NCI-H2107 (cell line): ENCODE results near the gene CDH24.

Experiments
- DNase-seq: peaks from one replicate; lab custom pipeline; 2025; lab: John Stamatoyannopoulos, UW

The CDH24 gene

DNA sequence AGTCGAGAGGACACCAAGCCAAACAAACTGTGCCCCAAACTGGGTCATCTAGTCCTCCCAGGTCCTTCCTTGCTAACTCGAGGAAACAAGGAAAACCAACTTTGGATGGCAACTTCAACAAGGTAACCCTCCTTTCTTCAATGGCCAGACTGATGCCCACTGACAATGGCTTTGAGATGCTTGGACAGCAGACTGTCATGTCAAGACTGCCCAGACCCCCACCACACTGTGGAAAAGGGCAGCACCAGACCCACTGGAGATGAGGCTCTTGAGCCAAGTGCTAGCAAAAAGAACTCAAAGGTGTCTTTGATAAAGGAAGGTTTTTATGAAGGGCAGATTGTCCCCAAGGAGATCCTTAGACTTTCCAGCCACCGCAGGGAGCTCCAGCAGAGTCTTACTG, 9.0 kb upstream of the CDH24 start:
- no peak for DNase-seq

DNA sequence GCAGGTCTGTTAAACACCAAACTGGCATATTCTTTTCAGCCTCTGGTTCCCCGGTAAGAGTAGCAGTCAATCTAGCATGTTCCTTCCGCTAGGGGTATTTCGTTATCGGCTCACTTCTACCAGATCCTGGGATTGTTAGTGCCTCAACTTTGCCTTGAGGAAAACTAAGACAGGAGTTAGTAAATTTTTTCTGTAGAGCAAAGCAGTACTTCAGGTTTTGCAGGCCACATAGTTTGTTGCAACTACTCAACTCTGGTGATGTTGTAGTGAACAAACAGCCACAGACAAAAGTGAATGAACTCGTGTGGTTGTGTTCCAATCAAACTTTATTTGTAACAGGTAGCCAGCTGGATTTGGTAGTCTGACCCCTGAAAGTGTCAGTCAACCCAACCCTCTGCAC, 6.3 kb upstream of the CDH24 start:
- no peak for DNase-seq

- no peak for DNase-seq
Measured at GRCh38 chr14:23062002-23062401, 4.7 kb upstream of the CDH24 start.

DNA sequence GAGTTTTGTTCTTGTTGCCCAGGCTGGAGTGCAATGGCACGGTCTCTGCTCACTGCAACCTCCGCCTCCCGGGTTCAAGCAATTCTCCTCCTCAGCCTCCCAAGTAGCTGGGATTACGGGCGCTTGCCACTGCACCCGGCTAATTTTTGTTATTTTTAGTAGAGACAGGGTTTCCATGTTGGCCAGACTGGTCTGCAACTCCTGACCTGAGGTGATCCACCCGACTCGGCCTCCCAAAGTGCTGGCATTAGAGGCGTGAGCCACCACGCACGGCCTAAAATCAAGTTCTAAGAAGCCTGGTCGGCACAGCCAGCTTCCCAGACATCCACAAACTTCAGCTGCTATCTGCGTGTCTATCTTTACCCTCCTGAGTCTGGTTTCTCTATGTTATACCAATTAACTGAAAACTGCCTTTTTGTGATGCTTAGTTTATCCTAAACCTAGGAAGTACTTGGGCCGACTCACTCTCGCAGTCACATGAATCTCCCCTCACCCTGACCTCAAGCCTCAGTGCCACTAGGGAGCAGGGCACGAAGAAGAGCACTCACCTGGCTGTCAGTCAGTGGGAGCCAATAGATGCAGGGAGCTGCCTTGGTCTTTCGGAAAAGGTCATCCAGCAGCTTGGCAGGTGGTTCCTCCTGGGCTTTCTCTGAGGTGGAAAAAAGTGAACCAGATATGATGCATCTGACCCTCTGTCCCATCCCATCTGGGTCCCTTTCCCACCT, 3.4 kb upstream of the CDH24 start:
- DNase-seq = no peak

GRCh38 chr14:23058654-23059504, 1.6 kb upstream of the CDH24 start:
- DNase-seq = no peak

GRCh38 chr14:23057757-23058653, 685 bp upstream of the CDH24 start:
- DNase-seq = no peak

DNA sequence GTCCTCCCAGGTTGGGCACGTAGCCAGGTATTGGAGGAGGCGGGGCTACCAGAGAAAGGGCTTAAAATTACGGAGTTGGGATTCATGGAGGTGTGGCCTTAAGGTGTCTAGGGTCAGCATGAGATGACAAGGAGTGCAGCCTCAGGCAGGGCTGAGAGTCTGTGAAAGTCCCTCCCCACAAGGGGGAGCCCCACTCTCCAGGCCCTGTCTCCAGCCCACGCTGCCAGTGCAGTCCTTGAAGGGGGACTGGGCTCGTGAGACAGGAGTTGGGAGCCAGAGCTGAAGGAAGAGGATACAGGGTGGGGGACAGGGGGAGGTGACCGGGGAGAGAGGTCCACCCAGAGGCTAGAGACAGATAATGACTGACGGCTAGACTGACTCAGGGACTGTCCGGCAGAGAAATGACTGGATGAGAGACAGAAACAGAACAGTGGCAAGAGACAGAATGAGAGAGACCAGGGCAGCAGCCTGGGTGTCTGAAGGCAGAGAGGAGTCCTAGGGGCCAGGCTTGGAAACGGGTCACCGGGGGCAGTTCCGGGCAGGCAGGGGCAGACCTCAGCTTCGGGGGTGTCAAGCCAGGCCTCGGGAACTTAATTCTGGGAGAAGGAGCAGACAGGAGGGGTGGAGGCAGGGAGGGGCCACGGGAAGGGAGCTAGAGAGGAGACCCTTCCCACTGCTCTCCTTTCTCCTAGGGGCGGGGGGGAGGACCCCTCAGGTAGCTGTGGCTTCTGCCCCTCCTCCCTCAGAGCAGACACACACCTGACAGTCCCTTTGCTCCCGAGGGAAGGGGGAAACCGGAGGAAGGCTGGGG, 970 bp downstream of the CDH24 start:
- no peak for DNase-seq

DNA sequence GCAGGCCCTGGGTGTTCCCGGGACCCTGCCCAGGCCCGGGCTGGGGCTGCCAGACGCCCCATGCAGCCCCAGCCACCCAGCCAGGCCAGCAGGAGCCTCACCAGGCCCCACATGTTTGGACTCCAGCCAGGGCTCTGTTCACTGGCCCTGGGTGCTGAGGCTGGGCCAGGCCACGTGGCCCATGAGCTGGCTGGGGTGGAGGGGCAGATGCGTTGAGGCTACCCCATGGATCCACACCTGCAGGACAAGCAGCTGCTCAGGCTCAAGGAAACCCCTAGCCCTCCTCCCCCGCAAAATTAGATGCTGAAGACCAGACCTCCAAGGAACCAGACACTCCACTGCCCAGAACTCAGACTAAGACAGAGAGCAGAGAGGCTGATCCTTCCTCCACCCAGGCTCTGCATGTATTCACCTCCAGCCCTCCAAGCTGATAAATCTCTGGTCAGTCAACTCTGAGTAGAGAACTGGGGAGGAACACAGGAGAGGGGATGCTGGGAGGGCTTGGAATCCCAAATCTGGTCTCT, 1.6 kb downstream of the CDH24 start:
- no peak for DNase-seq

DNA sequence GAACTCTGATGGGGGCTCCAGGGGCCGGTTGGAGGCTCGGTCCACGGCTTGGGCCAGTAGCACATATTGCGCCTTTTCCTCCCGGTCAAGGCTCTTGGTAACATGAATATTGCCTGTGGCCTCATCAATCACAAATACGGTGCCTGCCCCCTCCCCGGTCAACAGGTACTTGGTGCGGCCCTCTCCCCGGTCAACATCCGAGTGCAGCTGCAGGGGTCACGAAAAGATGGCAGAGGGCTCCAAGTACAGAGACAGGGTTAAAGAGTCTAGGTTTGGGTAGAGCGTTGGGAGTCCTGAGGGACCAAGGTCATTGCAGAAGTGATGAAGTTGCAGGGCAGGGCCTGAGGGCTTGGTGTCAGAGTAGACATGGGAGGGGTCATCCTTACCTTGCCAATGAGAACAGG, 2.2 kb downstream of the CDH24 start:
- DNase-seq = no peak

DNA sequence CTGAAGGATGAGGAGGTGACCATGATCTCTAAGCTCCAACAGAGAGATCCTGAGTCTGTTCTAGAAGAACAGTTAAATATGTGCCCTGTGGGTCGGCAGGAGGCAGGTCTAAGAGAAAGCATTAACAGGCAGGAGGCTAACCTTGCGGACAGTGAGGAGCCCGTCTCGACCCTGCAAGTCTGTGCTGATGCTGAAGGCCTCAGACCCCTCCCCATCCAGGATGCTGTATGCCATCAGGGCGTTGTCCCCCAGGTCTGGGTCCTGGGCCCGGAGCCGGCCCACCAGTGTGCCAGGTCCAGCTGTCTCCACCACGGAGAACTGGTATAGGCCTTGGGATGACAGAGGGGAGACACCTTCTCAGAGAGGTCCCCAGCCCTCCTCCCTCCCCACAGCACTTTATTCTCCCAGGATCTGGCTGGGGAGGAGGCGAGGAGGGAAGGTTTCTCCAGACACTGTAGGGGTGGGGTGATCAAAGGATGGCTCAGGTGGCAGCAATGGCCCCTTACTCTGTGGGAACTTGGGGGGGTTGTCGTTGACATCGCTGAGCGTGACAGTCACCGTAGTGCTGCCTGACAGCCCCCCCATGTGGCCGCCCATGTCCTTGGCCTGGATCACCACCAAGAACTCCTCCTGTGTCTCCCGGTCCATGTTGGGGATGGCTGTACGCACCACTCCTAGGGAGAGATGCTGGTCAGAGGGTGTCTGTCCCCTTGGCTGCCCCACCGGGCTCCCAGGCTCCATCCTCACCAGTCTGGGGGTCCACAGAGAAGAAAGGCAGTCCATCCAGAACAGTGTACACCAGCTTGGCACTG, 3.1 kb downstream of the CDH24 start:
- no peak for DNase-seq

GRCh38 chr14:23053426-23053825, 3.9 kb downstream of the CDH24 start:
- no peak for DNase-seq

GRCh38 chr14:23052671-23053070, 4.6 kb downstream of the CDH24 start:
- no peak for DNase-seq

- DNase-seq = no peak
Measured at GRCh38 chr14:23052182-23052623, 5.1 kb downstream of the CDH24 start.

DNA sequence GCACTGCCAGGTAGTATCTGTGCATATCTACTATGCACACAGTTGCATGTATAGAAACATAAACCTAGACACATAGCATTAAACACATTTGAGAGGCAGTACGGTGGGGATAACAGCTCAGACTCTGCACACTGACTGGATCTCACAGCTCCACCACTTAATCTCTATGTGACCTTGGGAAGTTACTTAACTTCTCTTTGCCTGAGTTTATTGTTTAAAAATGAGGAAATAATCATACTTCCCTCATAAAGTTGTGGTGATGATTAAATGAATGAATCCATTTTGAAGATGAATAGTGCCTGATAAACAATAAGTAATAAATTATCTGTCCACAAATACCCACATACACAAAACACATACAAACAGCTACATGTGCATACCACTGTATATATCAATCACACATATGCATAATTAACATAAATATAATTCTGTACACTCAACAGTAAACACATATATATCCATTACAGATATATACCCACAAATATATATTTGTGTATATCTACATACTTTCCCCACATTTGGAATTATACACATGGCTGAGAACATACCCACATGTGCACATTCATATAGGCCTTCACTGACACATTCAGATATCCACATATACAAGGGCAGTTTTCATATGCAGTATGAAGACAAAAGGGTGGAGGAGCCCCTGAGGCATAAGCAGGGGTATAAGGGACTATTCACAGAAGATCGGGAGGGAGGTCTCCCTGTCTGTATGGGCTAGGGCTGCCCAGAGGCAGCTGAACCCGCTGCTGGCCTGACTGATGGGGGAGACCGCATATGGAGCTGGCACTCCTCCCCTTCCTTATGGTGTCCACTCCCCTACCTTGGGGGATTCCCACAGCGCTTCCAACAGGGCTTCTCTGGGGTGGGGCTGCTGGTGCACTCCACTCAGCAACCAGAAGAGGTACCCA, 5.9 kb downstream of the CDH24 start:
- DNase-seq = no peak

DNA sequence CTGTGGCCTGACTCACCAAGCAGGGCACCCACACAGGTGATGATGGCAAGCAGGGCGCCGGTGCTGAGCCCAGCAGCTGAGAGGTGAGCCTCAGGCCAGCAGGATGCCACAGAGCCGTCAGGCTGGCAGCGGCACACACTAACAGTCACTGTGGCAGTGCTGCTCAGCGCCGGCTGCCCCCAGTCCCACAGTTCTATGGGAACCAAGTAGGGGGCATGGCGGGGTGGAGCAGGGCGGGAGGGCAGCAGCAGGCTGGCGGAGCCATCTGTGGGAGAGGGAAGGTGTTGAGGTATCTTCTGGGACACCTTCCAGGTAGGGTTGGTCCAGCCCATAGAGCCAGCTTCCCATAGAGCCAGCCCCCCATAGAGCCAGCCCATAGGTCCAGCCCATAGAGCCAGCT, 8.3 kb downstream of the CDH24 start:
- no peak for DNase-seq

GRCh38 chr14:23047751-23048693, 9.3 kb downstream of the CDH24 start:
- DNase-seq = no peak

GRCh38 chr14:23047034-23047634, 10.2 kb downstream of the CDH24 start:
- DNase-seq = no peak
